ENCODE results near the gene PCYOX1L.
"Not testable (repeated sequence)": the region's sequence is repeated elsewhere in the genome, so short reads cannot be mapped to it uniquely, and the experiment has no call there.

DNA sequence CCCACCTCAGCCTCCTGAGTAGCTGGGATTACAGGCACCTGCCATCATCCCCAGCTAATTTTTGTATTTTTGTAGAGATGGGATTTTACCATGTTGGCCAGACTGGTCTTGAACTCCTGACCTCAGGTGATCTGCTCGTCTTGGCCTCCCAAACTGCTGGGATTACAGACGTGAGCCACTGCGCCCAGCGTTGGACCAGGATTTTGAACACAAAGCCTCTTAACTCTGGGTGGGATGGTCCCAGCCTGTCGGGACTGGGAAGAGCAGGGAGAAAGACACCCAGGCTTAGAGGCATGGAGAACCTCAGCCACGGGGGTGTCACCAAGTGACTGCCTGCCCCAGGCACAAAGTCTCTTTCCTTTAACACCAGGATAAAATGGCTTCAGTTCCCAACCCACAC is 33.2 kb downstream of the PCYOX1L start:
- TF ChIP-seq POLR2A (IDR thresholded peaks at IDR 0.05) = not testable (repeated sequence)
- TF ChIP-seq, protein P1, sequence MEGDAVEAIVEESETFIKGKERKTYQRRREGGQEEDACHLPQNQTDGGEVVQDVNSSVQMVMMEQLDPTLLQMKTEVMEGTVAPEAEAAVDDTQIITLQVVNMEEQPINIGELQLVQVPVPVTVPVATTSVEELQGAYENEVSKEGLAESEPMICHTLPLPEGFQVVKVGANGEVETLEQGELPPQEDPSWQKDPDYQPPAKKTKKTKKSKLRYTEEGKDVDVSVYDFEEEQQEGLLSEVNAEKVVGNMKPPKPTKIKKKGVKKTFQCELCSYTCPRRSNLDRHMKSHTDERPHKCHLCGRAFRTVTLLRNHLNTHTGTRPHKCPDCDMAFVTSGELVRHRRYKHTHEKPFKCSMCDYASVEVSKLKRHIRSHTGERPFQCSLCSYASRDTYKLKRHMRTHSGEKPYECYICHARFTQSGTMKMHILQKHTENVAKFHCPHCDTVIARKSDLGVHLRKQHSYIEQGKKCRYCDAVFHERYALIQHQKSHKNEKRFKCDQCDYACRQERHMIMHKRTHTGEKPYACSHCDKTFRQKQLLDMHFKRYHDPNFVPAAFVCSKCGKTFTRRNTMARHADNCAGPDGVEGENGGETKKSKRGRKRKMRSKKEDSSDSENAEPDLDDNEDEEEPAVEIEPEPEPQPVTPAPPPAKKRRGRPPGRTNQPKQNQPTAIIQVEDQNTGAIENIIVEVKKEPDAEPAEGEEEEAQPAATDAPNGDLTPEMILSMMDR (IDR thresholded peaks at IDR 0.05 in 8 of 11, conservative IDR thresholded peaks at IDR 0.05 in 3 of 11) = not testable (repeated sequence)

Measured in spleen (tissue), 7 donors.